ENCODE results near the gene AMY1A. TPM values are rescaled to one million over a fixed set of nuclear protein-coding genes. Genes with fewer than 3 reads are reported as not detected.

AMY1A gene
- not detected in 5 replicates for total RNA-seq (2022; extraction: Qiagen RNA extraction; ENCODE audit: low read depth)

GRCh38 chr1:103655460-103655859 lies at the start of gene AMY1A:
Gene AMY1A (plus strand): TSS chr1:103655760. CDS start chr1:103656331, 571 bp downstream.

GRCh38 chr1:103616994-103617477 lies 38.5 kb upstream of the AMY1A start, which contains the start of gene AMY2A:
Gene AMY2A (plus strand): TSS chr1:103617427. CDS start chr1:103617441, 14 bp downstream.

GRCh38 chr1:103696110-103696509 lies 40.5 kb downstream of the AMY1A start, which contains the start of gene AMY1B:
Gene AMY1B (minus strand): TSS chr1:103696210. CDS start chr1:103695639, 571 bp downstream.

Other genes starting within 250 kb of the AMY1A start
- 5.1 to 6.6 TPM (median 5.9 TPM) in 5 replicates for gene RNPC3, start 130.1 kb upstream of the AMY1A start, total RNA-seq (2022; extraction: Qiagen RNA extraction; ENCODE audit: low read depth)
- gene AMY2B, start 84.2 kb upstream of the AMY1A start, total RNA-seq (2022; extraction: Qiagen RNA extraction; ENCODE audit: low read depth): 0.43 to 0.70 TPM (median 0.55 TPM) in 5 replicates
- gene AMY2A, start 38.3 kb upstream of the AMY1A start, total RNA-seq (2022; extraction: Qiagen RNA extraction; ENCODE audit: low read depth): not detected in 5 replicates
- gene AMY1B, start 40.5 kb downstream of the AMY1A start, total RNA-seq (2022; extraction: Qiagen RNA extraction; ENCODE audit: low read depth): not detected in 5 replicates
- not detected in 5 replicates for gene AMY1C, start 94.1 kb downstream of the AMY1A start, total RNA-seq (2022; extraction: Qiagen RNA extraction; ENCODE audit: low read depth)